Measurements from ENCODE around the gene HMX1. TPM values are rescaled to one million over a fixed set of nuclear protein-coding genes. Genes with fewer than 3 reads are reported as not detected.

HMX1 gene
- polyA plus RNA-seq, 1 donor (not counting 4 experiments of a cell fraction or from before 2014, with no cell fraction given), result not detected

- Histone ChIP-seq H2AFZ (ENCODE audit: control insufficient read depth, low read length) (no peak overlapping the region), H4K20me1 (ENCODE audit: control insufficient read depth, extremely low read depth, insufficient read depth, low read length) (no peaks in the 10 kb centered on the region), H3K4me2 (ENCODE audit: control insufficient read depth, extremely low read depth, insufficient read depth, low read depth, low read length) (no peak overlapping the region), H3K79me2 (ENCODE audit: control insufficient read depth, insufficient read depth, low read length) (no peaks in the 10 kb centered on the region), H3K27me3 (ENCODE audit: control insufficient read depth, extremely low read depth, insufficient read depth, low read length) (peaks cover 3% of the 10 kb centered on the region), H3K9me1 (ENCODE audit: control insufficient read depth, extremely low read depth, insufficient read depth, low read length) (no peaks in the 10 kb centered on the region), H3K4me1 (ENCODE audit: control insufficient read depth, extremely low read depth, insufficient read depth, low read length) (no peaks in the 10 kb centered on the region), H3K27ac (ENCODE audit: control insufficient read depth, insufficient read depth, low read length) (no peak overlapping the region), H3K36me3 (ENCODE audit: control insufficient read depth in 2 of 2, extremely low read depth in 1 of 2, insufficient read depth in 2 of 2, low read length in 2 of 2) (no peaks in the 10 kb centered on the region), H3K4me3 (ENCODE audit: control insufficient read depth in 2 of 3, extremely low read depth in 1 of 3, insufficient read depth in 2 of 3, low read depth in 1 of 3, low read length in 3 of 3) (no peak overlapping the region), H3K9me3 (ENCODE audit: control insufficient read depth, low read depth, low read length) (no peaks in the 10 kb centered on the region), H3K9ac (ENCODE audit: control insufficient read depth, extremely low read depth, insufficient read depth, low read length) (no peak overlapping the region)
- DNase-seq (ENCODE audit: low read depth, low spot score), result no peak
- TF ChIP-seq CTCF (optimal IDR thresholded peaks at IDR 0.05 in 1 of 3, IDR thresholded peaks at IDR 0.05 in 1 of 3, conservative IDR thresholded peaks at IDR 0.05 in 1 of 3; ENCODE audit: extremely low read depth in 1 of 3, insufficient read depth in 2 of 3, low read length in 3 of 3) (no peak), EZH2 (IDR thresholded peaks at IDR 0.05; ENCODE audit: low read length) (no peak)
- dilution Hi-C loops (cut with MboI; ENCODE audit: extremely low pct_ligation_motif_present, low sequenced_read_pairs), result no loop called here
- no peak for FAIRE-seq
Observed at GRCh38 chr4:8906991-8907595, 35.5 kb upstream of the HMX1 start.

GRCh38 chr4:8906668-8906970 lies 35.0 kb upstream of the HMX1 start:
- FAIRE-seq (no peak), DNase-seq (ENCODE audit: low read depth, low spot score) (no peak)
- Histone ChIP-seq H3K9me3 (ENCODE audit: control insufficient read depth, low read depth, low read length) (no peaks in the 10 kb centered on the region), H3K9ac (ENCODE audit: control insufficient read depth, extremely low read depth, insufficient read depth, low read length) (no peak overlapping the region), H3K36me3 (ENCODE audit: control insufficient read depth in 2 of 2, extremely low read depth in 1 of 2, insufficient read depth in 2 of 2, low read length in 2 of 2) (no peaks in the 10 kb centered on the region), H3K79me2 (ENCODE audit: control insufficient read depth, insufficient read depth, low read length) (no peaks in the 10 kb centered on the region), H4K20me1 (ENCODE audit: control insufficient read depth, extremely low read depth, insufficient read depth, low read length) (no peaks in the 10 kb centered on the region), H3K4me1 (ENCODE audit: control insufficient read depth, extremely low read depth, insufficient read depth, low read length) (no peaks in the 10 kb centered on the region), H3K9me1 (ENCODE audit: control insufficient read depth, extremely low read depth, insufficient read depth, low read length) (no peaks in the 10 kb centered on the region), H3K27ac (ENCODE audit: control insufficient read depth, insufficient read depth, low read length) (no peak overlapping the region), H3K4me3 (ENCODE audit: control insufficient read depth in 2 of 3, extremely low read depth in 1 of 3, insufficient read depth in 2 of 3, low read depth in 1 of 3, low read length in 3 of 3) (no peak overlapping the region), H2AFZ (ENCODE audit: control insufficient read depth, low read length) (no peak overlapping the region), H3K4me2 (ENCODE audit: control insufficient read depth, extremely low read depth, insufficient read depth, low read depth, low read length) (no peak overlapping the region), H3K27me3 (ENCODE audit: control insufficient read depth, extremely low read depth, insufficient read depth, low read length) (peaks cover 3% of the 10 kb centered on the region)
- dilution Hi-C loops (cut with MboI; ENCODE audit: extremely low pct_ligation_motif_present, low sequenced_read_pairs), result no loop called here
- no peak for TF ChIP-seq EZH2 (IDR thresholded peaks at IDR 0.05; ENCODE audit: low read length)
- no peak for TF ChIP-seq CTCF (optimal IDR thresholded peaks at IDR 0.05 in 1 of 3, IDR thresholded peaks at IDR 0.05 in 1 of 3, conservative IDR thresholded peaks at IDR 0.05 in 1 of 3; ENCODE audit: extremely low read depth in 1 of 3, insufficient read depth in 2 of 3, low read length in 3 of 3)

Data from keratinocyte (primary cell).